Erythroblast (primary cell): ENCODE measurements around the gene SLC38A1.

Experiments used
- GATA1 ChIP-seq: IDR thresholded peaks from 2 replicates; pipeline ENCODE4 v1.6.1; 2011; ENCODE audit warnings: low read depth, mild to moderate bottlenecking, control low read depth, low read length, moderate library complexity
- POLR2A ChIP-seq: IDR thresholded peaks from 2 replicates; pipeline ENCODE4 v1.6.1; 2011; ENCODE audit warnings: mild to moderate bottlenecking, low read length

GRCh38 chr12:46188170-46188569 lies 80.7 kb downstream of the SLC38A1 start:
- TF ChIP-seq POLR2A (no peak), GATA1 (no peak)
